ENCODE measurements around the gene CACNA1B.

Gene CACNA1B

DNA sequence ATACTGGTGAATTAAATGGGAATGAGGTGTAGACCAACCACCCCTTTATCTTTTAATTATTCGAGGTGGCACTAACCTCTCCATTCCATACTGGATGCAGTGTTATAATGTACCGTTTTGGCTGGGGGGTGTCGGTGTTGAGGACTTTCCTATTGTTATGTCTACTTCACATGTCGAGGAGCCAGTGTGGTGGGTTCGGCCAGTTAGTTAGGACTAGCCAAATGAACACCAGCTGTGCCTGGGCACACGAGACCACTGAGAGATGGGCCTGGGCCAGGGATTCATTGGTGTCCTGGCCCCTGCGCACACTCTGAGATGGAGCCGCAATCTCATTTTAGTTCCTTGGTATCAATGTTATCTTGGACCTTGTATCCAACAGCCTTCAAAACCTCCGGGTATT, 186.2 kb downstream of the CACNA1B start:
- no peak for DNase-seq (ENCODE audit: low read depth in 1 of 2, low spot score in 1 of 2)
- no peak for TF ChIP-seq SPI1 (IDR thresholded peaks at IDR 0.05; ENCODE audit: borderline replicate concordance, low read depth)
- no peak for TF ChIP-seq POLR2AphosphoS5 (IDR thresholded peaks at IDR 0.05; ENCODE audit: low read depth)
- TF ChIP-seq CTCF (IDR thresholded peaks at IDR 0.05; ENCODE audit: insufficient read depth, low read length), result no peak
- no peak for TF ChIP-seq REST (IDR thresholded peaks at IDR 0.05; ENCODE audit: insufficient replicate concordance, low read depth)
- no peak for TF ChIP-seq GABPA (IDR thresholded peaks at IDR 0.05; ENCODE audit: low read depth)

GRCh38 chr9:138064547-138064946, 187.0 kb downstream of the CACNA1B start:
- Histone ChIP-seq H3K4me3 (replicated peaks; ENCODE audit: insufficient read depth, low read length) (no peak overlapping the region), H3K27ac (replicated peaks) (no peak overlapping the region), H3K27me3 (ENCODE audit: insufficient read depth, poor library complexity, severe bottlenecking) (no peaks in the 10 kb centered on the region)
- TF ChIP-seq CTCF (IDR thresholded peaks at IDR 0.05; ENCODE audit: insufficient read depth, low read length) (no peak), GABPA (IDR thresholded peaks at IDR 0.05; ENCODE audit: low read depth) (no peak), SPI1 (IDR thresholded peaks at IDR 0.05; ENCODE audit: borderline replicate concordance, low read depth) (no peak), REST (IDR thresholded peaks at IDR 0.05; ENCODE audit: insufficient replicate concordance, low read depth) (no peak), POLR2AphosphoS5 (IDR thresholded peaks at IDR 0.05; ENCODE audit: low read depth) (no peak)
- no peak for DNase-seq (ENCODE audit: low read depth in 1 of 2, low spot score in 1 of 2)

More for the DNA sequence above, 186.2 kb downstream of the CACNA1B start:
- no peaks in the 10 kb centered on the region for H3K27me3 ChIP-seq (ENCODE audit: insufficient read depth, poor library complexity, severe bottlenecking)
- H3K4me3 ChIP-seq (replicated peaks; ENCODE audit: insufficient read depth, low read length), result no peak overlapping the region
- H3K27ac ChIP-seq (replicated peaks), result no peak overlapping the region

DNA sequence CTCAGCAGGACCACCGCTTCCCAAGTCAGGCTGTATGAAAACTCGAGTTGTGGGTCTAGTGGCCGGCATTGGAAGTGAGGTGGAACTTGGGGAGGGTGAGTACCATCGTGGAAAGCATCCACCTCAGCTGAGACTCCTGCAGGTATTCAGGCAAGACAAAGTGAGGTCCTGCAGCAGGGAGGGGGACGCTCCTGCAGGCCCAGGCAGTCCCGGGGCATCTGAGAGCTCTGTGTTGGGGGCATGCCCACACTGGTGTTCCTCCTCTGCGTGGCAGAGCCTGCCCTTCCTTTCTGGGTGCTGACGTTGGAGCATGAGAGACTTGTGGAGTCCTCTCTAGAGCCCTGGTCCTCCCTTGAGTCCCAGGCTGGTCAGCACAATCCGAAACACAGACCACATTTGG, 187.7 kb downstream of the CACNA1B start:
- Histone ChIP-seq H3K4me3 (replicated peaks; ENCODE audit: insufficient read depth, low read length) (no peak overlapping the region), H3K27me3 (ENCODE audit: insufficient read depth, poor library complexity, severe bottlenecking) (no peaks in the 10 kb centered on the region), H3K27ac (replicated peaks) (no peak overlapping the region)
- DNase-seq (ENCODE audit: low read depth in 1 of 2, low spot score in 1 of 2), result no peak
- no peak for TF ChIP-seq REST (IDR thresholded peaks at IDR 0.05; ENCODE audit: insufficient replicate concordance, low read depth)
- no peak for TF ChIP-seq POLR2AphosphoS5 (IDR thresholded peaks at IDR 0.05; ENCODE audit: low read depth)
- no peak for TF ChIP-seq SPI1 (IDR thresholded peaks at IDR 0.05; ENCODE audit: borderline replicate concordance, low read depth)
- TF ChIP-seq CTCF (IDR thresholded peaks at IDR 0.05; ENCODE audit: insufficient read depth, low read length), result no peak
- no peak for TF ChIP-seq GABPA (IDR thresholded peaks at IDR 0.05; ENCODE audit: low read depth)
